K562 (cell line): Measurements from ENCODE around the gene HPD. TPM values are rescaled to one million over a fixed set of nuclear protein-coding genes. Genes with fewer than 3 reads are reported as not detected.

Source experiments
- ATF1 ChIP-seq, 2 experiments: fragments of 450-650 bp in 1 of 2; IDR thresholded peaks; 2 replicates each; pipeline ENCODE4 v1.6.1; 2016; ENCODE audit warnings: missing compliant biosample characterization in 1 of 2, missing genetic modification characterization in 1 of 2
- GTF2E2 ChIP-seq: fragments of 200-800 bp; sonication (Bioruptor generic); IDR thresholded peaks from 2 replicates; pipeline ENCODE4 v1.6.1; 2016; ENCODE audit warnings: missing genetic modification characterization, missing compliant biosample characterization
- LARP7 ChIP-seq: fragments of 450-650 bp; IDR thresholded peaks from 2 replicates; pipeline ENCODE4 v1.6.1; 2016
- MCM5 ChIP-seq: fragments of 450-650 bp; IDR thresholded peaks from 2 replicates; pipeline ENCODE4 v1.6.1; 2016; ENCODE audit warnings: low read depth
- NFIX ChIP-seq: fragments of 250-450 bp; sonication (Bioruptor Pico); IDR thresholded peaks from 2 replicates; pipeline ENCODE4 v1.4.0; 2020; ENCODE audit warnings: low read depth, mild to moderate bottlenecking, moderate library complexity
- PTBP1 ChIP-seq: fragments of 200-400 bp; formaldehyde crosslinking; IDR thresholded peaks from 2 replicates; pipeline ENCODE4 v1.6.1; 2017; ENCODE audit warnings: low read depth, low read length
- TRIM24 ChIP-seq, 2 experiments: fragments of 450-650 bp; IDR thresholded peaks; 2 replicates each; pipeline ENCODE4 v1.6.1; 2016
- ZNF12 ChIP-seq: sonication (generic); formaldehyde crosslinking; IDR thresholded peaks from 2 replicates; pipeline ENCODE4 v1.4.0; 2020; ENCODE audit warnings: mild to moderate bottlenecking, missing genetic modification reagents
- ZNF316 ChIP-seq: fragments of 450-650 bp; IDR thresholded peaks from 2 replicates; pipeline ENCODE4 v1.6.1; 2016
- ZNF507 ChIP-seq: conservative IDR thresholded peaks from 2 replicates; pipeline ENCODE4 v1.6.1; 2017; ENCODE audit warnings: missing genetic modification characterization, missing compliant biosample characterization
- ZNF586 ChIP-seq: fragments of 450-650 bp; formaldehyde crosslinking; conservative IDR thresholded peaks from 2 replicates; pipeline ENCODE4 v1.4.0; 2020; ENCODE audit warnings: mild to moderate bottlenecking, moderate library complexity
- polyA plus RNA-seq, 8 experiments: library from polyadenylated mRNA; depleted of rRNA in 4 of 8; stranded (reverse) in 5 of 8; unstranded in 3 of 8; fragments of >200 nt; fragmentation: Nextera tagmentation in 2 of 8; fragmentation: Illumina TruSeq in 1 of 8; extraction: Ambion mirVana in 2 of 8; extraction: Trizol in 1 of 8; gene quantifications; 2 replicates each; pipeline versions ENCODE4 v1.2.1 to v1.2.3, GENCODE V29; 2011 to 2014; ENCODE audit warnings: inconsistent platforms in 1 of 8, missing spikeins in 1 of 8
- total RNA-seq, 7 experiments: library from RNA; depleted of rRNA in 6 of 7; stranded (reverse); fragments of >200 nt in 6 of 7; fragmentation: Illumina TruSeq in 2 of 7; extraction: Trizol in 2 of 7; gene quantifications; 2 replicates each; pipeline versions ENCODE4 v1.2.1 to v1.2.3, GENCODE V29; 2011 to 2021; ENCODE audit warnings: low replicate concordance in 1 of 7
- TF ChIP-seq, protein P1 (sequence below): fragments of 450-650 bp; IDR thresholded peaks from 2 replicates; pipeline ENCODE4 v1.6.1; 2017; ENCODE audit warnings: antibody characterized with exemption, mild to moderate bottlenecking
- TF ChIP-seq, protein P2 (sequence below), 3 experiments: fragments of 200-800 bp in 1 of 3; sonication (Bioruptor generic) in 1 of 3; sonication (generic) in 1 of 3; formaldehyde crosslinking in 1 of 3; IDR thresholded peaks; 2 replicates each; pipeline versions ENCODE4 v1.6.1 to v1.8.0; 2016 to 2022; ENCODE audit warnings: mild to moderate bottlenecking in 2 of 3, missing compliant biosample characterization in 2 of 3, missing genetic modification characterization in 2 of 3, missing genetic modification reagents in 1 of 3
- TF ChIP-seq, protein P3 (sequence below): fragments of 450-650 bp; conservative IDR thresholded peaks from 2 replicates; pipeline ENCODE4 v1.6.1; 2016; ENCODE audit warnings: missing genetic modification characterization, low read depth, mild to moderate bottlenecking, missing compliant biosample characterization, moderate library complexity
- TF ChIP-seq, protein P4 (sequence below), 2 experiments: fragments of 250-450 bp in 1 of 2; fragments of 450-650 bp in 1 of 2; sonication (Bioruptor Pico) in 1 of 2; IDR thresholded peaks; 2 replicates each; pipeline versions ENCODE4 v1.6.1 to v1.8.0; 2016 to 2021; ENCODE audit warnings: mild to moderate bottlenecking in 2 of 2, moderate library complexity in 2 of 2, missing compliant biosample characterization in 1 of 2, missing genetic modification characterization in 1 of 2
- TF ChIP-seq, protein P5 (sequence below): fragments of 250-450 bp; sonication (Bioruptor Pico); IDR thresholded peaks from 2 replicates; pipeline ENCODE4 v1.5.0; 2021; ENCODE audit warnings: mild to moderate bottlenecking, borderline replicate concordance

HPD gene
- total and polyA plus RNA-seq, 9 of the 15 experiments (the other 6 are each of a cell fraction or from before 2014, with no cell fraction given) = 0.06 to 0.29 (median 0.07) TPM; not detected in 4

DNA sequence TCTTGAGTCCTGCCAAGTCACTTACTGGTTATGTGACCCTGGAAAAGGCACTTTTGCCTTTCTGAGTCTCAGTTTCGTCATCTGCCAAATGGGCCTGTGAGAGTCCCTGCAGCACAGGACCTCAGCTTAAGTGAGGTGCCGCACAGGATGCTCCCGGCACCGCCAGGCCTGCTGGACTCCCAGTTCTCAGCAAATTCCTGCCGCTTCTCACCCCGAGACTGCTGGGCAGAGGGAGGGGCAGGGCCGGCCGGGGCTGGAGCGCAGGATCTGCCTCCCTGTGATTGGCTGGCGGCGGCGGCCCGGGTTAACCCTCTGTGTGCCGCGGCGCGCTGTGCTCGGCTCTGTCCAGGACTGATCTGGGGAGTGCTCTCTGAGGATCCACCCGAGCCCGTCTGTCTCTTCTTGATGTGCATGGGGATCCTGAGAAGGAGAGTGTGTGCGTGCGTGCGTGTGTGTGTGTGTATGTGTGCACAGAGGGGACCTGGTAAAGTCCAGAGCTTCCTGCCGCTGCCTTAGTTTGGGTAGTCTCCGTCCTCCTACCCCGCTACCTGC is 46.3 kb downstream of the HPD start (continued):
- TF ChIP-seq, protein P1, sequence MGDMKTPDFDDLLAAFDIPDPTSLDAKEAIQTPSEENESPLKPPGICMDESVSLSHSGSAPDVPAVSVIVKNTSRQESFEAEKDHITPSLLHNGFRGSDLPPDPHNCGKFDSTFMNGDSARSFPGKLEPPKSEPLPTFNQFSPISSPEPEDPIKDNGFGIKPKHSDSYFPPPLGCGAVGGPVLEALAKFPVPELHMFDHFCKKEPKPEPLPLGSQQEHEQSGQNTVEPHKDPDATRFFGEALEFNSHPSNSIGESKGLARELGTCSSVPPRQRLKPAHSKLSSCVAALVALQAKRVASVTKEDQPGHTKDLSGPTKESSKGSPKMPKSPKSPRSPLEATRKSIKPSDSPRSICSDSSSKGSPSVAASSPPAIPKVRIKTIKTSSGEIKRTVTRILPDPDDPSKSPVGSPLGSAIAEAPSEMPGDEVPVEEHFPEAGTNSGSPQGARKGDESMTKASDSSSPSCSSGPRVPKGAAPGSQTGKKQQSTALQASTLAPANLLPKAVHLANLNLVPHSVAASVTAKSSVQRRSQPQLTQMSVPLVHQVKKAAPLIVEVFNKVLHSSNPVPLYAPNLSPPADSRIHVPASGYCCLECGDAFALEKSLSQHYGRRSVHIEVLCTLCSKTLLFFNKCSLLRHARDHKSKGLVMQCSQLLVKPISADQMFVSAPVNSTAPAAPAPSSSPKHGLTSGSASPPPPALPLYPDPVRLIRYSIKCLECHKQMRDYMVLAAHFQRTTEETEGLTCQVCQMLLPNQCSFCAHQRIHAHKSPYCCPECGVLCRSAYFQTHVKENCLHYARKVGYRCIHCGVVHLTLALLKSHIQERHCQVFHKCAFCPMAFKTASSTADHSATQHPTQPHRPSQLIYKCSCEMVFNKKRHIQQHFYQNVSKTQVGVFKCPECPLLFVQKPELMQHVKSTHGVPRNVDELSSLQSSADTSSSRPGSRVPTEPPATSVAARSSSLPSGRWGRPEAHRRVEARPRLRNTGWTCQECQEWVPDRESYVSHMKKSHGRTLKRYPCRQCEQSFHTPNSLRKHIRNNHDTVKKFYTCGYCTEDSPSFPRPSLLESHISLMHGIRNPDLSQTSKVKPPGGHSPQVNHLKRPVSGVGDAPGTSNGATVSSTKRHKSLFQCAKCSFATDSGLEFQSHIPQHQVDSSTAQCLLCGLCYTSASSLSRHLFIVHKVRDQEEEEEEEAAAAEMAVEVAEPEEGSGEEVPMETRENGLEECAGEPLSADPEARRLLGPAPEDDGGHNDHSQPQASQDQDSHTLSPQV = no peak
- TF ChIP-seq, protein P2, sequence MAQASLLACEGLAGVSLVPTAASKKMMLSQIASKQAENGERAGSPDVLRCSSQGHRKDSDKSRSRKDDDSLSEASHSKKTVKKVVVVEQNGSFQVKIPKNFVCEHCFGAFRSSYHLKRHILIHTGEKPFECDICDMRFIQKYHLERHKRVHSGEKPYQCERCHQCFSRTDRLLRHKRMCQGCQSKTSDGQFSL (CRISPR knock-in tag; IDR thresholded peaks at IDR 0.05) = peak; percentile 75
- TF ChIP-seq, protein P2 (tag; IDR thresholded peaks at IDR 0.05) = peak in 1 of 2 experiments; percentile 75; a peak in 2 of 4 replicates
- TF ChIP-seq ZNF316 (no peak), ZNF507 (tag) (no peak), ZNF12 (CRISPR knock-in tag) (no peak), MCM5 (no peak), GTF2E2 (tag) (no peak), TRIM24 (IDR thresholded peaks at IDR 0.05) (no peak), PTBP1 (peak; percentile 90; the same call in 1 of the 2 replicates), LARP7 (no peak), ATF1 (CRISPR knock-in tag; IDR thresholded peaks at IDR 0.05) (no peak), ATF1 (tag; IDR thresholded peaks at IDR 0.05) (peak; percentile 58), NFIX (CRISPR knock-in tag) (no peak), ZNF586 (CRISPR knock-in tag) (no peak)
- TF ChIP-seq, protein P3, sequence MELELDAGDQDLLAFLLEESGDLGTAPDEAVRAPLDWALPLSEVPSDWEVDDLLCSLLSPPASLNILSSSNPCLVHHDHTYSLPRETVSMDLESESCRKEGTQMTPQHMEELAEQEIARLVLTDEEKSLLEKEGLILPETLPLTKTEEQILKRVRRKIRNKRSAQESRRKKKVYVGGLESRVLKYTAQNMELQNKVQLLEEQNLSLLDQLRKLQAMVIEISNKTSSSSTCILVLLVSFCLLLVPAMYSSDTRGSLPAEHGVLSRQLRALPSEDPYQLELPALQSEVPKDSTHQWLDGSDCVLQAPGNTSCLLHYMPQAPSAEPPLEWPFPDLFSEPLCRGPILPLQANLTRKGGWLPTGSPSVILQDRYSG (tag) = no peak
- TF ChIP-seq, protein P4, sequence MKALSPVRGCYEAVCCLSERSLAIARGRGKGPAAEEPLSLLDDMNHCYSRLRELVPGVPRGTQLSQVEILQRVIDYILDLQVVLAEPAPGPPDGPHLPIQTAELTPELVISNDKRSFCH (CRISPR knock-in tag; IDR thresholded peaks at IDR 0.05) = no peak
- TF ChIP-seq, protein P4 (tag; IDR thresholded peaks at IDR 0.05) = no peak
- TF ChIP-seq, protein P5, sequence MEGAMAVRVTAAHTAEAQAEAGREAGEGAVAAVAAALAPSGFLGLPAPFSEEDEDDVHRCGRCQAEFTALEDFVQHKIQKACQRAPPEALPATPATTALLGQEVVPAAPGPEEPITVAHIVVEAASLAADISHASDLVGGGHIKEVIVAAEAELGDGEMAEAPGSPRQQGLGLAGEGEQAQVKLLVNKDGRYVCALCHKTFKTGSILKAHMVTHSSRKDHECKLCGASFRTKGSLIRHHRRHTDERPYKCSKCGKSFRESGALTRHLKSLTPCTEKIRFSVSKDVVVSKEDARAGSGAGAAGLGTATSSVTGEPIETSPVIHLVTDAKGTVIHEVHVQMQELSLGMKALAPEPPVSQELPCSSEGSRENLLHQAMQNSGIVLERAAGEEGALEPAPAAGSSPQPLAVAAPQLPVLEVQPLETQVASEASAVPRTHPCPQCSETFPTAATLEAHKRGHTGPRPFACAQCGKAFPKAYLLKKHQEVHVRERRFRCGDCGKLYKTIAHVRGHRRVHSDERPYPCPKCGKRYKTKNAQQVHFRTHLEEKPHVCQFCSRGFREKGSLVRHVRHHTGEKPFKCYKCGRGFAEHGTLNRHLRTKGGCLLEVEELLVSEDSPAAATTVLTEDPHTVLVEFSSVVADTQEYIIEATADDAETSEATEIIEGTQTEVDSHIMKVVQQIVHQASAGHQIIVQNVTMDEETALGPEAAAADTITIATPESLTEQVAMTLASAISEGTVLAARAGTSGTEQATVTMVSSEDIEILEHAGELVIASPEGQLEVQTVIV (CRISPR knock-in tag) = no peak
